NCI-H2081 (cell line): ENCODE results near the gene ADCY9.

Source experiments
- DNase-seq, 2 experiments: peaks; one replicate each; lab custom pipeline; 2025; lab: John Stamatoyannopoulos, UW

The ADCY9 gene

DNA sequence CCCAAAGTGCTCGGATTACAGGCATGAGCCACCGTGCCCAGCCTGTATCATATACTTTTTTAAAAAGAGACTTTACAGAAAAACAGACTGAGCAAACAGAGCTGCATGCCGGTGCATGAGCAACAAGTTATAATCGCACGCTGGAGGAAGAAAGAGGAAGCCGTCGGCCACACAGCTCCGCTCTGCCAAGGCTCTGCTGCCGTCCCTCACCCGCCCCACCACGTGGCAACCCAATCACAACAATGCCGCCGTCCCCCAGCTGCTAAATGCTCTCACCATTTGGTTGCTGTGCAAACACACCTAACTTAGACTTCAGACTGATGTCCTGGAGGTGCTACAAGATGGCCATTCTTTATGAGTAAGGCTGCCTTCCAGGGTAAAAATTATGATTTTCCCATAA, 83.5 kb downstream of the ADCY9 start:
- DNase-seq = no peak

DNA sequence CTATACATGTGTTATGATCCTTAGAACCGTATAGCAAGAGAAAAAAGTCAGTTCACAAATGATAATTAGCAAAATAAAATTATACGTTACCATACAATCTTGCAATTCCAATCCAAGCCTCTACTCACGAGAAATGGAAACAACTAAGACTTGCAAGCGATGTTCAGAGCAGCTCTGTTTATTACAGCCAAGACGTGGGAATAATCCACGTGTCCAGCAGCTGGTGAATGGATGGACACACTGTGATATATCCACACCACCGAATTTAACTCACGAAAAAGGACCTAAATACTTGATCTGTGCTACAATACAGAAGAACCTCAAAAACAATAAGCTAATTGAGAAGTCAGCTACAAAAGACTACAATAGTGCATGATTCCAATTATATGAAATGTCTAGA, 88.1 kb downstream of the ADCY9 start:
- no peak for DNase-seq

DNA sequence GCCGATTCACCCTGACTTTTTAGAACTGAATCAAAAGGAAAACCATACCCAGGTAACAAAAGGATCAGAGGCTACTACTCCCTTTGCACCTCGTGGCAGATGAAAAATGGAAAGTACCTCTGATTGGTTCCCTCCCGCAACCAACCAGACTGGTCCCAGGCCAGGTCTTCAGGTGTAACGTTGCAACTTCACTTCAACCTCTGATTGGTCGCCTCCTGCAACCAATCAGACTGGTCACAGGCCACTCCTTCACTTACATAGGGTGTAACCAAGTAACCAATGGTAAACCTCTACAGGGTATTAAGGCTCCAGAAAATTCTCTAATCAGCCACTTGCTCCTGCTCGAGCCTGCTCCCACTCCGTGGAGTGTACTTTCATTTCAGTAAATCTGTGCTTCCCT, 89.4 kb downstream of the ADCY9 start:
- DNase-seq = no peak

DNA sequence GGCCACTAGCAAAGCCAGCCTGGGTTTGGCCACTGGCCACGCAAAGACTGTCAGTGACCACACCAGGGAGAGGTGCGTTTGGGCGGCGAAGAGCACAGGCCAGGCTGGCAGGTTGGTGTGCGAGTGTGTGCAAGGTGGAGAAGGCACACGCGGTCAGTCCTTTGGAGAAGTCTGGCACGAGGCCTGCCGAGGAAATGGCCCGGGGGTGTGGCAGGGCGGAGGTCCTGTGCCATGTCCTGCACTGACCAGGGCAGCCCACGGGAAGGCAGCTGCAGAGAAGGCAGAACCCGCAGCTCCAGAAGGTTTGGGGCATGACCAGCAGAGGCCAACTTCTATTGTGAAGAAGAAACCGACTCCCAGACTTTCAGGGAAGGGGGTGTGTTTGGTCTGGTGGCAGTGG, 90.8 kb downstream of the ADCY9 start:
- no peak for DNase-seq

DNA sequence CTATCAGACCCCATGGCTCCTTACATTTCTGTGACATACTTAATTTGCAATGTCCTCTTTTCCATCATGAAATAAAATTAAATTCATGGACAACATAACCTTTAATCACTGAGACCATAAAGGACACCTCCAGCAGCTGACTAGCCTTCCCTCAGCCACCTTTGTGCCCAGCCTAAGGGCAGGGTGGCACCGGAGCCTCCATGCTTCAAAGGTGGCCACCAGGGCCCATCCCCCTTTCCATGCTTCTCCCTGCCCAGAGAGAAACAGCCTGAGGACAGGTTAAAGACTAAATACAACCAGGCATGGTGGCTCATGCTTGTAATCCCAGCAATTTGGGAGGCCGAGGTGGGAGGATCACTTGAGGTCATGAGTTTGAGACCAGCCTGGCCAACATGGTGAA, 94.3 kb downstream of the ADCY9 start:
- DNase-seq = no peak

GRCh38 chr16:4021070-4021779, 95.0 kb downstream of the ADCY9 start:
- peak; percentile 97 to 99 for DNase-seq

DNA sequence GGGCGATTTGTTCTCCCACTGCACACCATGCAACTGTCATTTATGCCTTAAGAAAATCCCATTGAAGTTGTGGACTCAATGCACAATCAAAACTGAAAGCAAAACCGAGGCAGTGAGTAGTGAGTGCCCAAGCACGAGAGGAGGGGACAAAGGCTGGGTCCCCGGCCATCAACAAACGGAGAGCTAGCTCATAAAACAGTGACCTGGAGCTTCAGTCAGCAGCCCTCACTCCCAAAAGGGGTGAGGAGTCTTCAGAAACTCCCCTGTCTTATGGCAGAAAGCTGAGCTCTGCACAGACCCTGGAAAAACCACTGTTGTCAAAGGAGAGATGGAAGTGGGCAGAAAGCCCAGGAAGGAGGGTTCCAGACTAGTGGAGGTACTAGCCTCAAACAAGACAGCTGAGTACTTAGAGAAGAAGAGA, 96.9 kb downstream of the ADCY9 start:
- DNase-seq = no peak

DNA sequence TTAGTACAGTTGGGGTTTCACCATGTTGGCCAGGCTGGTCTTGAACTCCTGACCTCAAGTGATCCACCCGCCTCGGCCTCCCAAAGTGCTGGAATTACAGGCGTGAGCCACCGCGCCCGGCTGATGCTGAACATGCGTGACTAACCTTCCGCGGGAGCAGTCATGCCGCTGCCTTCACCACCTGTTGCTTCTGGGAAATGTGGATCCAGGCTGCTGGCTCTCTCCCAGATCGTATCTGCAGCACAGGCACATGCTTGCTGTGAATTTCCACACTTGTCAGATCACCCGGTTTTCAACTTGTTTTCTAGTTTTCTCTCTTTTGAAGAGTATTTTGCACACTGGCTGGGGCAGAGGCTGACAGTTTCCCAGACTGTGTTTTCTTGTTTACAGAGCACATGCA, 97.9 kb downstream of the ADCY9 start:
- DNase-seq = no peak

- no peak for DNase-seq
Observed at GRCh38 chr16:4017807-4018206, 98.4 kb downstream of the ADCY9 start.

DNA sequence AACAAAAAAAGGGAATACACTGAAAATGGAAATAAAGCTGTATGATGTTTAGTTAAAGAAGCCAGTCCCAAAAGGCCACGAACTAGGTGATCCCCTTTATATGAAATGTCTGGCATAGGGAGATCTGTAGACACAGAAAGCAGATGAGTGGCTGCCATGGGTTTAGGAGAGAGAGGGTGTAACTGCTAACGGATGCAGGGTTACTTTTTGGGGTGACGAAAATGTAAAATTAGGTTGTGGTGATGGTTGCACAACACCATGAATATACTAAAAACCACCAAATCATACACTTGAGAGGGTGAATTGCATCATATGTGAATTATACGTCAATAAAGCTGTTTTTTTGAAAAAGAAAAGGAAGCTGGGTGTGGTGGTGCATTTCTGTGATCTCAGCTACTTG, 99.6 kb downstream of the ADCY9 start:
- no peak for DNase-seq

GRCh38 chr16:4016005-4016352, 100.3 kb downstream of the ADCY9 start:
- DNase-seq = no peak

GRCh38 chr16:4015275-4016004, 100.8 kb downstream of the ADCY9 start:
- no peak for DNase-seq

DNA sequence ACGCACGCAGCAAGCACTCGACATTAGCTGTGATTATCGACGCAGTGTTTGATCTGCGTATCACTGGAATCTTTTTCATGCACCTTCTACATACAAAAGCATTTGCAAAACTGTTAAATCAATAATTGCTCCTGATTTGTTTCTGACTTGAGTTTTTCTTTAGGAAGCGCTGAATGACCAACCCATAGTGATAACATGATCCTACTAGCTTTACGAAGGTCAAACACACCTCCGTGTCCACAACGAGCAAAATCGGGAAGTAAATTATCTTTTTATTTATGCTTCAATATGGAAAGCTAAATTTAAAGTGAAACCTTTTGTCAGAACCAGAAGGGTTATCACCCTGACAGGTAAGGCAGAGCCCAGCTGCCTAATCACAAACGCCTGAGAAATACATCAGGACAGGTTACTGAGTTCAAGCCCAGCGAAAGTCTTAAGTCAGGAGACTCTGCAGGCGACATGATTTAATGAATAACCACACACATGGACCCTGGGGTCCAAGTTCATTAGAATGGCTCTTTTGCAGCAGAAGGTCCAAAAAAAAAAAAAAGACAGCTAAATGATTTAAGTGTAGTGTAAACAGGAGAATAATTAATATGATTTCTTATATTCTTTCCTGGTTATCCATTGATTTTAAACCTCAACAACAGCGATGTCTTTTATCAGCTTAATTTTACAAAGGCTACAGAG, 104.2 kb downstream of the ADCY9 start:
- no peak for DNase-seq

- no peak for DNase-seq
Observed at GRCh38 chr16:4011225-4011939, 104.9 kb downstream of the ADCY9 start.

- no peak for DNase-seq
Observed at GRCh38 chr16:4010225-4011158, 105.8 kb downstream of the ADCY9 start.

DNA sequence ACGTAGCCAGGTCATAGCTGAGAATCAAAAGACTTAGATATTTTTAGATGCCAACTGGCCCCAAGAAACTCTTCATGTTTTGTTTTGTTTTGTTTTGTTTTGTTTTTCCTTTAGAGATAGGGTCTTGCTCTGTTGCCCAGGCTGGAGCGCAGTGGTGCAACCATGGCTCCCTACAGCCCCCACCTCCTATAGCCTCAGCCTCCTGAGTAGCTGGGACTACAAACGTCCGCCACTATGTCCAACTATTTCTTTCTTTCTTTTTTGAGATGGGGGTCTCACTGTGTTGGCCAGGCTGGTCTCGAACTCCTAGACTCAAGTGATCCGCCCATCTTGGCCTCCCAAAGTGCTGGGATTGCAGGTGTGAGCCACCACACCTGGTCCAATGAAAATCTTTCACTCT, 107.1 kb downstream of the ADCY9 start:
- DNase-seq = no peak

GRCh38 chr16:4008116-4008515, 108.1 kb downstream of the ADCY9 start:
- DNase-seq = no peak

DNA sequence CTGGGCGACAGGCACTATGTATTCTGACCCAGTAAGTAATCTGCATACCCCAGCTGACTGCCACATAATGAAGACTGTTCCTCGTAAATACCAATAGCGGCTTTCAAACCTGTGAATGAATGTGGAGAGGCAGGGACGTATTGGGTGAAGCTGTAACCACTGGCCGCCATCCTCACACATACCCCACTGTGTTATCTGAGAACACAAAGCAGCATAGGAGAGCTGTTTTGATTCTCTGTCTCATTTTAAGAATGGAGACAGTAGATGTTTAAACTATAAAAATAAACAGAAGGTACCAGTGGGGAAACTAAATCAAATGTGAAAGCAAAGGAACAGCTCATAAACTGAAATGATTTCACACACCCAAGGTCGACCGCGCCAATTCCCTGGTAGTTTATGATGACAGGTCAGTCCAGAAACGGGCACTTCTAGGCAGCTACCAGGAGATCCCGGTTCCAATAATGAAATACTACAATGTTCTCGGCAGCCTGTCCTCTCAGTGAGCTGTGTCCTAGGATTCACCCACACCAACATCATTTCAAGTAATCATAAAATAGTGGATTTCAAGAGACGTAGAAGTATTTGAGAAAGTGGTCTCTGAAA, 109.7 kb downstream of the ADCY9 start:
- DNase-seq = no peak

- no peak for DNase-seq
Observed at GRCh38 chr16:4005731-4006130, 110.5 kb downstream of the ADCY9 start.

GRCh38 chr16:4005281-4005680, 111.0 kb downstream of the ADCY9 start:
- DNase-seq = no peak

DNA sequence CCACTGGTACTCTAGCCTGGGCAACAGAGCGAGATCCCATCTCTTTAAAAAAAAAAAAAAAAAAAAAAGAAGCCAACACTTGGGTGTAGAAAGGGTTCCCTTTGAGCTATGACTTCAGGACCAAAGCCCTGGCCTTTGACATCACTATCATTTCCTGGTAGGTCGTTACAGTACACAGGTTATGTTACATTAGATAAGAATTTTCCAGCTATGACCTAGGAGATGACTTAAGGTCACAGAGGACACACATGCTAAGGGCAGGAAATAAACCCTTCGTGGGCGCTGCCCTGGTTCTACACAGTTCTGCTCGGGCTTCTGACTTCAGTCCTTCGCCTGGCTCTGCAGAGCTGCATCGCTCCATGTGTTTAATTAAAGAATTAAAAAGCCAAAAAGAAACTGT, 112.0 kb downstream of the ADCY9 start:
- DNase-seq = no peak
